Epithelial cell of proximal tubule (primary cell): ENCODE data around the gene ACAD11. TPM values are rescaled to one million over a fixed set of nuclear protein-coding genes. Genes with fewer than 3 reads are reported as not detected.
"Not testable (repeated sequence)": the region's sequence is repeated elsewhere in the genome, so short reads cannot be mapped to it uniquely, and the experiment has no call there.

Experiments used
- DNase-seq: peaks from one replicate; pipeline ENCODE4 v3.0.0-alpha.2; 2011; ENCODE audit warnings: low read depth
- H3K4me3 ChIP-seq: 2 replicates; pipeline ENCODE4 v1.5.1; 2011; ENCODE audit warnings: low read depth, mild to moderate bottlenecking, low read length
- total RNA-seq: library from RNA; depleted of rRNA; stranded (reverse); fragments of >200 nt; gene quantifications from 2 replicates; pipeline ENCODE4 v1.2.3, GENCODE V29; 2015
- TF ChIP-seq, protein P1 (sequence below): conservative IDR thresholded peaks from 2 replicates; pipeline ENCODE4 v1.5.1; 2012; ENCODE audit warnings: low read depth, mild to moderate bottlenecking, low read length

ACAD11 gene
- total RNA-seq, 1 donor from 2014 or later, result 18.6 TPM

DNA sequence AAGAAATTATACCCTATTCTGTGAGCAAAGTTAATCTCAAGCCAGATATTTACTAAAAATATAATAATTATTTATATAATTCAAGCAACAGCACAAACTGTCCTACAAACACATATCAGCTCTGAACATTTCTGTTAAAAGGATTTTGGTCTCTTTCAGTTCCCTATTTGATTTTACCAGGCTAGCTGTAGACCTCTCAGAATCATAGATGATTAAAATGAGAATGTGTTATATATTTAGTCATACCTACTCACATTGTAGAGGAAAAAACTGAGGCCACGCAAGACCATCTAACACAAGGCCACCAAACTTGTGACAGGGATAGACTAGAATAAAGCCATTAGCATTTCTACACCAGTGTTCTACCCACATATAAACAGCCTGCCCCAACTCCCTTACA lies 34.0 kb downstream of the ACAD11 start:
- no peak for DNase-seq
- TF ChIP-seq, protein P1, sequence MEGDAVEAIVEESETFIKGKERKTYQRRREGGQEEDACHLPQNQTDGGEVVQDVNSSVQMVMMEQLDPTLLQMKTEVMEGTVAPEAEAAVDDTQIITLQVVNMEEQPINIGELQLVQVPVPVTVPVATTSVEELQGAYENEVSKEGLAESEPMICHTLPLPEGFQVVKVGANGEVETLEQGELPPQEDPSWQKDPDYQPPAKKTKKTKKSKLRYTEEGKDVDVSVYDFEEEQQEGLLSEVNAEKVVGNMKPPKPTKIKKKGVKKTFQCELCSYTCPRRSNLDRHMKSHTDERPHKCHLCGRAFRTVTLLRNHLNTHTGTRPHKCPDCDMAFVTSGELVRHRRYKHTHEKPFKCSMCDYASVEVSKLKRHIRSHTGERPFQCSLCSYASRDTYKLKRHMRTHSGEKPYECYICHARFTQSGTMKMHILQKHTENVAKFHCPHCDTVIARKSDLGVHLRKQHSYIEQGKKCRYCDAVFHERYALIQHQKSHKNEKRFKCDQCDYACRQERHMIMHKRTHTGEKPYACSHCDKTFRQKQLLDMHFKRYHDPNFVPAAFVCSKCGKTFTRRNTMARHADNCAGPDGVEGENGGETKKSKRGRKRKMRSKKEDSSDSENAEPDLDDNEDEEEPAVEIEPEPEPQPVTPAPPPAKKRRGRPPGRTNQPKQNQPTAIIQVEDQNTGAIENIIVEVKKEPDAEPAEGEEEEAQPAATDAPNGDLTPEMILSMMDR, result no peak
- H3K4me3 ChIP-seq, result no peak overlapping the region

DNA sequence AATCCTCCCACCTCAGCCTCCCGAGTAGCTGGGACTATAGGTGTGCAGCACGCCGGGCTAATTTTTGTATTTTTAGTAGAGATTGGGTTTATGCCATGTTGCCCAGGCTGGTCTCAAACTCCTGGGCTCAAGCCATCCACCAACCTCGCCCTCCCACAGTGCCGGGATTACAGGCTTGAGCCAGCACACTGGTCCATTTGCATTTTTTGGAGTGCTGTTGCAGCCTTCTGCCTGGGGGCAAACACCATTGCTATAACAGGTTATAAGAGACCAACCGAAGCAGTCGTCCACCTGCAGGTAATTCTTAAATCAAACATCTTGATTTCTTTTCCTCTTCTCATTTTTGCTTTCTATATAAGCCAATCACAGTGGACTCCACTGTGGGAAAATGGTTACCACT lies 34.8 kb downstream of the ACAD11 start:
- DNase-seq, result no peak
- no peak overlapping the region for H3K4me3 ChIP-seq
- TF ChIP-seq, protein P1, result no peak

DNA sequence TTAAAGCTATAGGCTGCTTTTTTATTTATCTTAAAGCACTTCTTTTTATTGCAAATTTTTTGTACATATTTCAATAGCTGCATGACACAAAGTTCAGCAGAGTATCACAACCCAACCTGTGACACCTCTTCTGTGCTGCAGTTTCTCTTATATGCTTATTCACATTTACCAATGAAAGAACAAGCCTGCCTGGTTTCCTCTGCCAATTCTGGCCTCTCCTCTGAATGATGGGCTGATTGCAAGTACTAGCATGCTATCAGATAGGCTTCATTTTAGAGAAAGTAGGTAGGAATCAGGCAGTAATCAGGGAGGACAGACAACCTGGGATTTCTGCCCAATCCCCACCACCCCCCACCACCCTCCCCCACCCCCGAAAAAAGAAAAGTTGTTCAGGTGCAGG lies 36.0 kb downstream of the ACAD11 start:
- DNase-seq, result no peak
- no peak overlapping the region for H3K4me3 ChIP-seq
- TF ChIP-seq, protein P1, result no peak

DNA sequence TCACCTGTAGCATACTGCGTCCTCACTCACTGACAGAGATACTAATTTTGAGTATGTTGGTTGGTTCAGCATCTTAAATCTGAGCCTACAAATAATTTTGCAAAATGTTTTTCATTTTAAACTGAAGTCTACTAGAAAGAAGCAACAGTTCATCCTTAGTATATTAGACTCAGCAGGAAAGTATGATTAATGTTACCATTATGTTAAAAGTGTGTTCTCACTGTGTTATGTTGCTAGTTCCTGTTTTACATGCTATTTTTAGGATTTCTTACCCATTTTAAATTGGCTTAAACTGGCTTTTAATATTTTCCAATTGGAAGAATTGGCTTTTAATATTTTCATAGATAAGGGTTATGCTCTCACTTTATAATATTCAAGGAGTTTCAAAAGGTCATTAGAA lies 36.8 kb downstream of the ACAD11 start:
- no peak for DNase-seq
- TF ChIP-seq, protein P1, result no peak
- no peak overlapping the region for H3K4me3 ChIP-seq

DNA sequence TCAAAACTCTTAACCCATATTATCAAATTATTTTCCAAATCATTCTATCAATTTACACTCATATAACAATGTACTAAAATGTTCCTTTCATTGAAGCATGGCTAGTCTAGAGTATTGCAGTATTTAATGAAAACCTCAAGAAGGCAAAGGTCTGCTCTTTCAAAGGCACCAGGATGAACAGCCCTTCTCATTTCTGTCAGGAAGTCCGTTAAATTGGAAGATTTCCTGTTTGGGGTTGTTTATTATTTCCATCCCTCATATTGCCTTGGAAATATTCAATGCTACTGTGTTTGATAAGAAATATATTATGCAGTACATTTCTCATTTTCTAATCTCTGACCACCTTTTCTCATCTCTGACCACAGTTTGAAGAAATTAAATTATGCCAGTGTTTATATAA lies 37.5 kb downstream of the ACAD11 start:
- DNase-seq, result no peak
- TF ChIP-seq, protein P1, result no peak

DNA sequence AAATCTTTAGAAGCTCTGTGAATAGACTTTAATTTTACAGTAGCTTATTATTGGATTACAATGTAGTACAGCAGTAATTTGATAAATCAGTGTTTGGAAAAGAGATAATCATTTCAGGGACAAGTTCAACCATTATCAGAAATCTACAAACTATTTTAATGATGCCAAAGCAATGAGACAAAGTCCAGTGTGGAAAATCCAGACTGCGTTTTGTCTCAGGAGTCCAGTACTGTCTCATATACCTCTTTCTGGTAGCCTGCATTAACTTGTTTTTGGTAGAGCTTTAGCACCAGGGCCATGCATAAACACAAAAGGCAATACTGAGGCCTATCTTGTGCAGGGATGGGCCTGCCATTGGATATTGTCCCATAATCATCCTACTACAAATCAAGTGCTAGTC lies 42.8 kb downstream of the ACAD11 start:
- no peak for DNase-seq

More for the DNA sequence above, 37.5 kb downstream of the ACAD11 start:
- no peak overlapping the region for H3K4me3 ChIP-seq

DNA sequence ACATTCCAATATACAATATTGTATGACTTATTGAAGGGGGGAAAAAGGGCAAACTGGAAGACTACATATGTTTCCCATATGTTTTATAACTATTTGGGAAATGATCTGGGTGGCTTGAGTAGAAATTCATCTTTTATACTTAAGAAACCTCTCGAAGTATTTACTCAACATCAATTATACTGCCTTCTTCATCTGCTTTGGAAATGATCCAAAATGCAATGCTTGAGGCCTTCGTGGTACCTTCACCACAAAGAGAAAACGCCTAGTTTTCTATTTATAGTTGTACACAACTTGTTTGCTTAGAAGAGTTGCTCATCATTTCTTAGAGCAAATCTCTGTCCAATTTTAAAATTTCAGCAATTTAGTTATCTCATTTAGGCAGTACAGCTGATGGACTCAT lies 43.7 kb downstream of the ACAD11 start:
- no peak overlapping the region for H3K4me3 ChIP-seq
- DNase-seq, result no peak
- TF ChIP-seq, protein P1, result no peak

More for the DNA sequence above, 42.8 kb downstream of the ACAD11 start:
- TF ChIP-seq, protein P1, result no peak
- no peak overlapping the region for H3K4me3 ChIP-seq

DNA sequence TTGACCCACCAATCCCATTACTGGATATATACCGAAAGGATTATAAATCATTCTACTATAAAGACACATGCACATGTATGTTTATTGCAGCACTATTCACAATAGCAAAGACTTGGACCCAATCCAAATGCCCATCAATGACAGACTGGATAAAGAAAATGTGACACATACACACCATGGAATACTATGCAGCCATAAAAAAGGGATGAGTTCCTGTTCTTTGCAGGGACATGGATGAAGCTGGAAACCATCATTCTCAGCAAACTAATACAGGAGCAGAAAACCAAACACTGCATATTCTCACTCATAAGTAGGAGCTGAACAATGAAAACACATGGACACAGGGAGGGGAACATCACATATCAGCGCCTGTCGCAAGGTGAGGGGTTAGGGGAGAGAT lies 44.3 kb downstream of the ACAD11 start:
- DNase-seq, result not testable (repeated sequence)

DNA sequence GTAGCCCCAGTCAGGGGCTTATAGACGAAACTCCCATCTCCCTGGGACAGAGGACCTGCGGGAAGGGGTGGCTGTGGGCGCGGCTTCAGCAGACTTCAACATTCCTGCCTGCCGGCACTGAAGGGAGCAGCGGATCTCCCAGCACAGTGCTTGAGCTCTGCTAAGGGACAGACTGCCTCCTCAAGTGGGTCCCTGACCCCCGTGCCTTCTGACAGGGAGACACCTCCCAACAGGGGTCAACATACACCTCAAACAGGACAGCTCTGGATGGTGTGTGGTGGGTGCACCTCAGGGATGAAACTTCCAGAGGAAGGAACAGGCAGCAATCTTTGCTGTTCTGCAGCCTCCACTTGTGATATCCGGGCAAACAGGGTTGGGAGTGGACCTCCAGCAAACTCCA lies 53.0 kb downstream of the ACAD11 start:
- not testable (repeated sequence) for DNase-seq, H3K4me3 ChIP-seq

More for the DNA sequence above, 44.3 kb downstream of the ACAD11 start:
- not testable (repeated sequence) for H3K4me3 ChIP-seq
